DND-41 (cell line): ENCODE data around the gene FSD2.

Source experiments
- EZH2 ChIP-seq: IDR thresholded peaks from 3 replicates; pipeline ENCODE4 v1.6.1; 2012; ENCODE audit warnings: borderline replicate concordance, low read depth, mild to moderate bottlenecking, moderate library complexity, low read length, inconsistent platforms; ENCODE audit not compliant: severe bottlenecking
- TF ChIP-seq, protein P1 (sequence below): IDR thresholded peaks from 2 replicates; pipeline ENCODE4 v1.5.1; 2012; ENCODE audit warnings: borderline replicate concordance, low read length, moderate library complexity, mild to moderate bottlenecking; ENCODE audit not compliant: poor library complexity, severe bottlenecking; ENCODE audit errors: extremely low read depth

DNA sequence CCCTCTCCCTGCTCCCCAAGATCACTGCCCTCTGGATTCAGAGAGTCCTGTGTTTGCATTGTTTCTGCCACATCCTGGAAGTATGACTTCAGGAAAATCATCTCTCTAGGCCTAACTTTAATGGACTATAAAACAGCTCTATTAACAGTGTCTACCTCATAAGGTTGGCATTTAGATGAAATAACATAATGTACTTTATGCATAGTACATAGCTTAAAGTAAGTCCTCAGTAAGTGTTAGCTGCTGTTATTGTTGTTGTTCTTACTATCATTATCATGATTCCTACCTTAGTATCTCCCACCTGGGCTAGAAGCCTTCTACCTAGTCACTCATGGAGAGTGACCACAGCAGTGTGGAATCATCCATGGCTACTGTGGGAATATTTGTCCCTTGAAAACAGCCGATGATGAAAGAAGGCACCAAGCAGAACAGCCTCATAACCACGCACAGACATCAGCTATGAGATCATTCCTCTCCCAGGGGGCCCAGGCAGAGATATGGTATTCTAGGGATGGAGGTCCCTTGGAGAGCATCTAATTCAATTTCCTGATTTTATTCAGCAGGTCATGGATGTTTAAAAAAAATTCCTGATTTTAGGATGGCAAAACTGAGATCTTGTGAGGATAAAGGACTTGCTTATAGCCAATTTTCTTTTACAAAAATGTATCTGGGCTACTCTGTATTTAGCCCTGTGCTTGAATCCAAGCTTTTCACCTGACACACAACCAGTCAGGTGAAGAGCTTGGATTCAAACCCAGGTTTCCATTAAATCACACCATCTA is 1.9 kb downstream of the FSD2 start:
- TF ChIP-seq, protein P1, sequence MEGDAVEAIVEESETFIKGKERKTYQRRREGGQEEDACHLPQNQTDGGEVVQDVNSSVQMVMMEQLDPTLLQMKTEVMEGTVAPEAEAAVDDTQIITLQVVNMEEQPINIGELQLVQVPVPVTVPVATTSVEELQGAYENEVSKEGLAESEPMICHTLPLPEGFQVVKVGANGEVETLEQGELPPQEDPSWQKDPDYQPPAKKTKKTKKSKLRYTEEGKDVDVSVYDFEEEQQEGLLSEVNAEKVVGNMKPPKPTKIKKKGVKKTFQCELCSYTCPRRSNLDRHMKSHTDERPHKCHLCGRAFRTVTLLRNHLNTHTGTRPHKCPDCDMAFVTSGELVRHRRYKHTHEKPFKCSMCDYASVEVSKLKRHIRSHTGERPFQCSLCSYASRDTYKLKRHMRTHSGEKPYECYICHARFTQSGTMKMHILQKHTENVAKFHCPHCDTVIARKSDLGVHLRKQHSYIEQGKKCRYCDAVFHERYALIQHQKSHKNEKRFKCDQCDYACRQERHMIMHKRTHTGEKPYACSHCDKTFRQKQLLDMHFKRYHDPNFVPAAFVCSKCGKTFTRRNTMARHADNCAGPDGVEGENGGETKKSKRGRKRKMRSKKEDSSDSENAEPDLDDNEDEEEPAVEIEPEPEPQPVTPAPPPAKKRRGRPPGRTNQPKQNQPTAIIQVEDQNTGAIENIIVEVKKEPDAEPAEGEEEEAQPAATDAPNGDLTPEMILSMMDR: no peak
- no peak for TF ChIP-seq EZH2
